OCI-LY7 (cell line): ENCODE results near the gene ERN1. TPM values are rescaled to one million over a fixed set of nuclear protein-coding genes. Genes with fewer than 3 reads are reported as not detected.
A peak's percentile ranks its signal among the peaks of the same experiment; 100 is the strongest.
"Not testable (repeated sequence)": the region's sequence is repeated elsewhere in the genome, so short reads cannot be mapped to it uniquely, and the experiment has no call there.

Source experiments
- BruUV-seq: library from RNA; stranded (reverse); fragments of 400-500 nt; replicated peaks from 2 replicates; lab custom pipeline; 2021; lab: Mats Ljungman, UMichigan
- CTCF ChIA-PET: fragments of 300-600 bp; sonication (Branson Sonifier 250); formaldehyde crosslinking; loops from one replicate; lab custom pipeline; 2022; ENCODE audit warnings: antibody characterized with exemption; ENCODE audit not compliant: unreplicated experiment; lab: Charles Lee
- POLR2A ChIA-PET: fragments of 300-600 bp; sonication (Branson Sonifier 250); formaldehyde crosslinking; loops from one replicate; lab custom pipeline; 2022; ENCODE audit warnings: antibody characterized with exemption; lab: Charles Lee
- DNase-seq: peaks from one replicate; pipeline ENCODE4 v3.0.0-alpha.2; 2015; ENCODE audit warnings: low spot score
- H2AFZ ChIP-seq: fragments of 200-600 bp; sonication (generic), shearing (Covaris generic); 2 replicates; pipeline ENCODE4 v1.6.1; 2014; ENCODE audit warnings: mild to moderate bottlenecking, antibody characterized with exemption, low read length, moderate library complexity
- H3K27ac ChIP-seq: fragments of 200-600 bp; sonication (generic); 2 replicates; pipeline ENCODE4 v1.5.1; 2014; ENCODE audit warnings: mixed run types, low read depth, mild to moderate bottlenecking, moderate library complexity, low read length, inconsistent platforms; ENCODE audit not compliant: poor library complexity, severe bottlenecking
- H3K36me3 ChIP-seq: fragments of 200-600 bp; sonication (generic); 2 replicates; pipeline ENCODE4 v1.6.1; 2014; ENCODE audit warnings: mild to moderate bottlenecking, antibody characterized with exemption, low read length, moderate library complexity, mixed read lengths; ENCODE audit not compliant: insufficient read depth
- H3K4me1 ChIP-seq: fragments of 200-600 bp; sonication (generic); 2 replicates; pipeline ENCODE4 v1.5.1; 2014; ENCODE audit warnings: mild to moderate bottlenecking, low read length; ENCODE audit not compliant: insufficient read depth, poor library complexity, severe bottlenecking
- H3K4me2 ChIP-seq: fragments of 200-600 bp; sonication (generic); 2 replicates; pipeline ENCODE4 v1.6.1; 2014; ENCODE audit warnings: mild to moderate bottlenecking, low read length
- H3K4me3 ChIP-seq: fragments of 200-600 bp; sonication (generic); 2 replicates; pipeline ENCODE4 v1.5.1; 2014; ENCODE audit warnings: mild to moderate bottlenecking, low read depth, low read length; ENCODE audit not compliant: poor library complexity, severe bottlenecking
- H3K79me2 ChIP-seq: fragments of 200-600 bp; sonication (generic); 2 replicates; pipeline ENCODE4 v1.6.1; 2016; ENCODE audit warnings: low read depth, mild to moderate bottlenecking, low read length, moderate library complexity, mixed read lengths; ENCODE audit not compliant: insufficient read depth
- H3K9me2 ChIP-seq: fragments of 200-600 bp; sonication (generic); 2 replicates; pipeline ENCODE4 v1.6.1; 2016; ENCODE audit warnings: mild to moderate bottlenecking, low read length, mixed read lengths; ENCODE audit not compliant: insufficient read depth
- H3K9me3 ChIP-seq: fragments of 200-600 bp; sonication (generic); 2 replicates; pipeline ENCODE4 v1.6.1; 2014; ENCODE audit warnings: mild to moderate bottlenecking, mixed run types, low read length, mixed read lengths
- H4K20me1 ChIP-seq: fragments of 200-600 bp; sonication (generic); 2 replicates; pipeline ENCODE4 v1.6.1; 2014; ENCODE audit warnings: mild to moderate bottlenecking, antibody characterized with exemption, low read length, moderate library complexity, mixed read lengths; ENCODE audit not compliant: insufficient read depth
- EZH2phosphoT487 ChIP-seq: fragments of 200-600 bp; sonication (generic); IDR thresholded peaks from 2 replicates; pipeline ENCODE4 v1.6.1; 2018; ENCODE audit warnings: low read depth, borderline replicate concordance, mild to moderate bottlenecking, mixed run types, antibody characterized with exemption, low read length, moderate library complexity, mixed read lengths
- intact Hi-C: fragments of 100-400 bp; cut with micrococcal nuclease; formaldehyde crosslinking; loops from one replicate; pipeline ENCODE4 v1.10.0; 2022; ENCODE audit not compliant: unreplicated experiment
- total RNA-seq, 2 experiments: library from RNA; depleted of rRNA in 1 of 2; stranded (reverse); fragments of >200 nt in 1 of 2; shearing (Covaris generic) in 1 of 2; gene quantifications; 2 replicates each; pipeline ENCODE4 v1.2.3, GENCODE V29; 2014 to 2022
- TF ChIP-seq, protein P1 (sequence below): fragments of 200-600 bp; sonication (generic); conservative IDR thresholded peaks from 2 replicates; pipeline ENCODE4 v1.5.1; 2014; ENCODE audit warnings: mild to moderate bottlenecking, antibody characterized with exemption, low read length, moderate library complexity, mixed read lengths

The ERN1 gene
- total RNA-seq, 2 experiments from 2014 or later, result 22.0 to 70.3 TPM

DNA sequence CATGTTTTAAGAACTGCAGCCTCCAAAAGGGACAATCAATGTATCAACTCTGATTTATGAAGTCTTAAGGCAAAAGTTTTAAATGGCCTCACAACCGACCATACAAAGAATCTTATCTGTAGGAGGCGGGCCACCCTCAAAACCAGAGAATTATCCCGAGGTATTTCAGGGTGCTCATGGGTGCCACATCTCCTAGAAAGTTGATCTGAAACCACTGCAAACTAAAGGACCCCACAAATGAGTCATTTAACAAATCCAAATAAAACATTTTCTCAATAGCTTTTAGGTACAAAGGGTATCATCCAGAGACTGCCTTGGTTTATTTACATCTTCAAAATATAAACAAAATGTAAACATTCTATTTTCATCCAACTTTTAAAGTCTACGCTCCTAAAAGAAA lies 6.8 kb downstream of the ERN1 start:
- no peak for DNase-seq
- Histone ChIP-seq H3K9me3 (no peaks in the 10 kb centered on the region), H3K36me3 (peaks cover 27% of the 10 kb centered on the region), H2AFZ (no peak overlapping the region), H3K27ac (no peak overlapping the region), H4K20me1 (no peaks in the 10 kb centered on the region; the same call in 1 of the 2 replicates), H3K79me2 (peaks cover 78% of the 10 kb centered on the region), H3K4me2 (no peak overlapping the region), H3K4me3 (no peak overlapping the region), H3K9me2 (no peaks in the 10 kb centered on the region), H3K4me1 (peaks cover 50% of the 10 kb centered on the region)
- BruUV-seq, result no TSS peak
- no peak for TF ChIP-seq EZH2phosphoT487
- TF ChIP-seq, protein P1, sequence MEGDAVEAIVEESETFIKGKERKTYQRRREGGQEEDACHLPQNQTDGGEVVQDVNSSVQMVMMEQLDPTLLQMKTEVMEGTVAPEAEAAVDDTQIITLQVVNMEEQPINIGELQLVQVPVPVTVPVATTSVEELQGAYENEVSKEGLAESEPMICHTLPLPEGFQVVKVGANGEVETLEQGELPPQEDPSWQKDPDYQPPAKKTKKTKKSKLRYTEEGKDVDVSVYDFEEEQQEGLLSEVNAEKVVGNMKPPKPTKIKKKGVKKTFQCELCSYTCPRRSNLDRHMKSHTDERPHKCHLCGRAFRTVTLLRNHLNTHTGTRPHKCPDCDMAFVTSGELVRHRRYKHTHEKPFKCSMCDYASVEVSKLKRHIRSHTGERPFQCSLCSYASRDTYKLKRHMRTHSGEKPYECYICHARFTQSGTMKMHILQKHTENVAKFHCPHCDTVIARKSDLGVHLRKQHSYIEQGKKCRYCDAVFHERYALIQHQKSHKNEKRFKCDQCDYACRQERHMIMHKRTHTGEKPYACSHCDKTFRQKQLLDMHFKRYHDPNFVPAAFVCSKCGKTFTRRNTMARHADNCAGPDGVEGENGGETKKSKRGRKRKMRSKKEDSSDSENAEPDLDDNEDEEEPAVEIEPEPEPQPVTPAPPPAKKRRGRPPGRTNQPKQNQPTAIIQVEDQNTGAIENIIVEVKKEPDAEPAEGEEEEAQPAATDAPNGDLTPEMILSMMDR, result no peak
- intact Hi-C loops, result no loop called here
- CTCF ChIA-PET, result no interaction called here
- POLR2A ChIA-PET, result interaction anchor here (0.6 to 1.5 kb wide), 4 partner anchors 17 to 198 kb away, joined by 3 to 5 read pairs (median 4); no protein-coding TSS in a partner anchor

DNA sequence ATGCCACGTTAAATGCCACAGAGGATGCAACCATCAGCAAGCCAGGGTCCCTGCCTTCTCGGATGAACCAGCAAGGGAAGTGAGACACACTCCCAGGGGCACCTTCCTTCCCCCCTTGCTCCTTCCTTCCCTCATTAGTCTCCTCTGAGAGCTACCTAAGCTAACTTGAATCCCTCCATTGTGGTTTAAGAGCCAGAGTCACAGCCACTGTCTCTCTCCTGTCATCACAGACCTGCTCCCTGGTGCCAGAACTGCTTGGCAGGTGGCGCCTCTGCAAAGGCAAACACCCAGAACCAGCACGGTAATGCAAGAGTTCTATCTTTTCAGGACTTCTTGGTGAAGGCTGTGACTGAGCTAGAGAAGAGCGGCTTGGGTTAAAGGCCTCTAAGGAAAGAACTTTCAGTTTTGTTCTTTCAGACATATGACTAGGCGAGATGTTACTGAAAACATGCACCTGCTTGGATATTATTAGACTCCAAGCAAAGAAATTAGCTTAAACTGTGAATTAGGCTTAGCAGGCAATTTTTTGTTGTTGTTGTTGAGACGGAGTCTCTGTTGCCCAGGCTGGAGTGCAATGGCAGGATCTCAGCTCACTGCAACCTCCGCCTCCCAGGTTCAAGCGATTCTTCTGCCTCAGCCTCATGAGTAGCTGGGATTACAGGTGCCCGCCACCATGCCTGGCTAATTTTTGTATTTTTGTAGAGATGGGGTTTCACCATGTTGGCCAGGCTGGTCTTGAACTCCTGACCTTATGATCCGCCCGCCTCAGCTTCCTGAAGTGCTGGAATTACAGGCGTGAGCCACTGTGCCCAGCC lies 8.8 kb downstream of the ERN1 start:
- peaks cover 60% of the 10 kb centered on the region; the same call in 1 of the 2 replicates for H3K79me2 ChIP-seq
- ChIA-PET POLR2A (interaction anchor here (0.7 to 1.7 kb wide), 10 partner anchors 9 to 276 kb away, joined by 3 to 9 read pairs (median 4); partner anchors contain the start of gene ERN1), CTCF (interaction anchor here (0.6 kb wide), 1 partner anchor 206 kb away, joined by 3 read pairs; no protein-coding TSS in a partner anchor)
- H3K4me2 ChIP-seq, result peak overlapping the region; percentile 54
- intact Hi-C loops, result loop anchor here (2.0 kb wide), 2 partner anchors 14 to 46 kb away; no protein-coding TSS in a partner anchor
- H3K9me2 ChIP-seq, H3K9me3 ChIP-seq, H4K20me1 ChIP-seq, BruUV-seq, H2AFZ ChIP-seq: not testable (repeated sequence)
- peak overlapping the region; percentile 51 for H3K27ac ChIP-seq
- peak; percentile 76 for DNase-seq
- H3K4me3 ChIP-seq, result peak overlapping the region; percentile 20
- peaks cover 27% of the 10 kb centered on the region for H3K36me3 ChIP-seq
- H3K4me1 ChIP-seq, result peaks cover 35% of the 10 kb centered on the region
- TF ChIP-seq, protein P1, result peak; percentile 56; the same call in 1 of the 2 replicates
